ENCODE measurements around the gene KRT75. TPM values are rescaled to one million over a fixed set of nuclear protein-coding genes. Genes with fewer than 3 reads are reported as not detected.
A peak's percentile ranks its signal among the peaks of the same experiment; 100 is the strongest.

The KRT75 gene
- total RNA-seq, 1 donor from 2014 or later = not detected

GRCh38 chr12:52440821-52441319 is 6.7 kb upstream of the KRT75 start:
- H3K4me3 Mint-ChIP-seq (ENCODE audit: unreplicated experiment) = no peak overlapping the region
- H3K27ac Mint-ChIP-seq (ENCODE audit: unreplicated experiment) = no peak overlapping the region
- H3K9me3 Mint-ChIP-seq (ENCODE audit: unreplicated experiment) = no peaks in the 10 kb centered on the region
- DNase-seq (ENCODE audit: low spot score) = no peak
- no peaks in the 10 kb centered on the region for H3K36me3 Mint-ChIP-seq (ENCODE audit: low read depth, unreplicated experiment)
- peaks cover 5% of the 10 kb centered on the region for H3K4me1 Mint-ChIP-seq (ENCODE audit: unreplicated experiment)
- TF ChIP-seq CTCF (IDR thresholded peaks at IDR 0.05; ENCODE audit: unreplicated experiment) = no peak
- no peaks in the 10 kb centered on the region for H3K27me3 Mint-ChIP-seq (ENCODE audit: unreplicated experiment)

- Mint-ChIP-seq H3K36me3 (ENCODE audit: low read depth, unreplicated experiment) (no peaks in the 10 kb centered on the region), H3K27me3 (ENCODE audit: unreplicated experiment) (no peaks in the 10 kb centered on the region), H3K4me3 (ENCODE audit: unreplicated experiment) (no peak overlapping the region), H3K27ac (ENCODE audit: unreplicated experiment) (no peak overlapping the region), H3K4me1 (ENCODE audit: unreplicated experiment) (peaks cover 5% of the 10 kb centered on the region), H3K9me3 (ENCODE audit: unreplicated experiment) (no peaks in the 10 kb centered on the region)
- DNase-seq (ENCODE audit: low spot score) = no peak
- no peak for TF ChIP-seq CTCF (IDR thresholded peaks at IDR 0.05; ENCODE audit: unreplicated experiment)
These were observed 5.7 kb upstream of the KRT75 start for GRCh38 chr12:52439845-52440244.

- Mint-ChIP-seq H3K27me3 (ENCODE audit: unreplicated experiment) (peaks cover 2% of the 10 kb centered on the region), H3K27ac (ENCODE audit: unreplicated experiment) (no peak overlapping the region), H3K4me3 (ENCODE audit: unreplicated experiment) (no peak overlapping the region), H3K4me1 (ENCODE audit: unreplicated experiment) (peaks cover 5% of the 10 kb centered on the region), H3K36me3 (ENCODE audit: low read depth, unreplicated experiment) (no peaks in the 10 kb centered on the region), H3K9me3 (ENCODE audit: unreplicated experiment) (no peaks in the 10 kb centered on the region)
- no peak for TF ChIP-seq CTCF (IDR thresholded peaks at IDR 0.05; ENCODE audit: unreplicated experiment)
- no peak for DNase-seq (ENCODE audit: low spot score)
These were observed 5.2 kb upstream of the KRT75 start for GRCh38 chr12:52439420-52439819.

- Mint-ChIP-seq H3K4me1 (ENCODE audit: unreplicated experiment) (peaks cover 5% of the 10 kb centered on the region), H3K27me3 (ENCODE audit: unreplicated experiment) (peaks cover 5% of the 10 kb centered on the region), H3K4me3 (ENCODE audit: unreplicated experiment) (no peak overlapping the region), H3K36me3 (ENCODE audit: low read depth, unreplicated experiment) (no peaks in the 10 kb centered on the region), H3K27ac (ENCODE audit: unreplicated experiment) (no peak overlapping the region), H3K9me3 (ENCODE audit: unreplicated experiment) (no peaks in the 10 kb centered on the region)
- DNase-seq (ENCODE audit: low spot score) = no peak
- TF ChIP-seq CTCF (IDR thresholded peaks at IDR 0.05; ENCODE audit: unreplicated experiment) = no peak
These were observed 4.4 kb upstream of the KRT75 start for GRCh38 chr12:52438305-52439301.

GRCh38 chr12:52437508-52437907 is 3.3 kb upstream of the KRT75 start:
- Mint-ChIP-seq H3K27me3 (ENCODE audit: unreplicated experiment) (peaks cover 7% of the 10 kb centered on the region), H3K9me3 (ENCODE audit: unreplicated experiment) (no peaks in the 10 kb centered on the region), H3K4me1 (ENCODE audit: unreplicated experiment) (peaks cover 5% of the 10 kb centered on the region), H3K4me3 (ENCODE audit: unreplicated experiment) (no peak overlapping the region), H3K27ac (ENCODE audit: unreplicated experiment) (peak overlapping the region; percentile 6), H3K36me3 (ENCODE audit: low read depth, unreplicated experiment) (no peaks in the 10 kb centered on the region)
- DNase-seq (ENCODE audit: low spot score) = no peak
- TF ChIP-seq CTCF (IDR thresholded peaks at IDR 0.05; ENCODE audit: unreplicated experiment) = no peak

Measured in endothelial cell (in vitro differentiated cells).